H9 (cell line): ENCODE data around the gene SBNO1. TPM values are rescaled to one million over a fixed set of nuclear protein-coding genes. Genes with fewer than 3 reads are reported as not detected.
A peak's percentile ranks its signal among the peaks of the same experiment; 100 is the strongest.

Experiments
- DNase-seq: peaks from one replicate; pipeline ENCODE4 v3.0.0-alpha.2; 2017
- H2AFZ ChIP-seq: one replicate; pipeline ENCODE4 v1.6.1; 2013; ENCODE audit warnings: mild to moderate bottlenecking, low read length, control low read depth, moderate library complexity
- H2AK5ac ChIP-seq: 2 replicates; pipeline ENCODE4 v1.6.1; 2013; ENCODE audit warnings: low read length, control low read depth, mixed read lengths; ENCODE audit not compliant: insufficient read length
- H2BK120ac ChIP-seq: one replicate; pipeline ENCODE4 v1.6.1; 2013; ENCODE audit warnings: low read depth, mild to moderate bottlenecking, low read length, control low read depth, inconsistent platforms; ENCODE audit not compliant: poor library complexity, severe bottlenecking
- H2BK12ac ChIP-seq: 2 replicates; pipeline ENCODE4 v1.6.1; 2013; ENCODE audit warnings: low read length, control low read depth, mixed read lengths, low read depth; ENCODE audit not compliant: insufficient read length
- H2BK15ac ChIP-seq: 2 replicates; pipeline ENCODE4 v1.6.1; 2013; ENCODE audit warnings: low read depth, low read length, control low read depth
- H2BK20ac ChIP-seq: one replicate; pipeline ENCODE4 v1.6.1; 2013; ENCODE audit warnings: low read depth, mild to moderate bottlenecking, low read length, control low read depth, inconsistent platforms; ENCODE audit not compliant: poor library complexity, severe bottlenecking
- H2BK5ac ChIP-seq: 2 replicates; pipeline ENCODE4 v1.6.1; 2013; ENCODE audit warnings: low read length, control low read depth, mixed read lengths; ENCODE audit not compliant: insufficient read length
- H3K14ac ChIP-seq: 2 replicates; pipeline ENCODE4 v1.6.1; 2013; ENCODE audit warnings: low read length, control low read depth; ENCODE audit not compliant: insufficient read depth
- H3K18ac ChIP-seq: 2 replicates; pipeline ENCODE4 v1.6.1; 2013; ENCODE audit warnings: low read depth, mild to moderate bottlenecking, mixed read lengths, low read length, control low read depth; ENCODE audit not compliant: insufficient read length
- H3K23ac ChIP-seq: 2 replicates; pipeline ENCODE4 v1.6.1; 2013; ENCODE audit warnings: low read length, control low read depth, mixed read lengths, low read depth; ENCODE audit not compliant: insufficient read length
- H3K23me2 ChIP-seq: 2 replicates; pipeline ENCODE4 v1.6.1; 2013; ENCODE audit warnings: low read depth, mild to moderate bottlenecking, mixed read lengths, low read length, control low read depth; ENCODE audit not compliant: insufficient read length, poor library complexity, severe bottlenecking
- H3K27ac ChIP-seq: 2 replicates; pipeline ENCODE4 v1.5.1; 2013; ENCODE audit warnings: low read length, control low read depth, mixed read lengths, low read depth; ENCODE audit not compliant: insufficient read length
- H3K27me3 ChIP-seq: 2 replicates; pipeline ENCODE4 v1.6.1; 2013; ENCODE audit warnings: low read length, control low read depth, inconsistent platforms; ENCODE audit not compliant: insufficient read depth
- H3K4ac ChIP-seq: 2 replicates; pipeline ENCODE4 v1.6.1; 2013; ENCODE audit warnings: low read depth, mild to moderate bottlenecking, control low read depth, inconsistent platforms, low read length, moderate library complexity
- H3K4me1 ChIP-seq: 2 replicates; pipeline ENCODE4 v1.6.1; 2013; ENCODE audit warnings: low read length, control low read depth, inconsistent platforms; ENCODE audit not compliant: insufficient read depth
- H3K4me2 ChIP-seq: 2 replicates; pipeline ENCODE4 v1.6.1; 2013; ENCODE audit warnings: low read length, control low read depth, mixed read lengths; ENCODE audit not compliant: insufficient read length, insufficient read depth
- H3K56ac ChIP-seq: 2 replicates; pipeline ENCODE4 v1.6.1; 2013; ENCODE audit warnings: low read depth, mild to moderate bottlenecking, mixed read lengths, low read length, control low read depth; ENCODE audit not compliant: insufficient read length
- H3K79me1 ChIP-seq: 2 replicates; pipeline ENCODE4 v1.6.1; 2013; ENCODE audit warnings: low read depth, mild to moderate bottlenecking, moderate library complexity, low read length, control low read depth, inconsistent platforms; ENCODE audit not compliant: insufficient read depth, poor library complexity, severe bottlenecking
- H3K79me2 ChIP-seq: 2 replicates; pipeline ENCODE4 v1.6.1; 2013; ENCODE audit warnings: low read length, control low read depth, inconsistent platforms; ENCODE audit not compliant: insufficient read depth
- H3K9ac ChIP-seq: 2 replicates; pipeline ENCODE4 v1.6.1; 2013; ENCODE audit warnings: low read length, control low read depth, mixed read lengths; ENCODE audit not compliant: insufficient read length; ENCODE audit errors: extremely low read depth
- H3K9me3 ChIP-seq: one replicate; pipeline ENCODE4 v1.6.1; 2013; ENCODE audit warnings: low read depth, low read length, inconsistent platforms; ENCODE audit not compliant: control insufficient read depth
- H3T11ph ChIP-seq: one replicate; pipeline ENCODE4 v1.6.1; 2013; ENCODE audit warnings: mild to moderate bottlenecking, low read length, control low read depth, inconsistent platforms
- H4K20me1 ChIP-seq: one replicate; pipeline ENCODE4 v1.6.1; 2013; ENCODE audit not compliant: control insufficient read depth, insufficient read length, insufficient read depth
- H4K5ac ChIP-seq: 2 replicates; pipeline ENCODE4 v1.6.1; 2013; ENCODE audit warnings: low read depth, mild to moderate bottlenecking, mixed read lengths, low read length, control low read depth; ENCODE audit not compliant: insufficient read length
- H4K8ac ChIP-seq: replicated peaks from 2 replicates; pipeline ENCODE4 v1.6.1; 2013; ENCODE audit warnings: low read length, control low read depth, mixed read lengths, low read depth; ENCODE audit not compliant: insufficient read length
- H4K91ac ChIP-seq: 2 replicates; pipeline ENCODE4 v1.6.1; 2013; ENCODE audit warnings: low read depth, mild to moderate bottlenecking, moderate library complexity, mixed read lengths, low read length, control low read depth; ENCODE audit not compliant: insufficient read length
- H3K27ac Mint-ChIP-seq, 3 experiments: 2 replicates in 2 of 3; 3 replicates in 1 of 3; pipeline ENCODE4 v1.8.0; 2020 to 2021; ENCODE audit warnings: mixed read lengths in 3 of 3, mild to moderate bottlenecking in 1 of 3, moderate library complexity in 1 of 3
- H3K27me3 Mint-ChIP-seq: 2 replicates; pipeline ENCODE4 v1.8.0; 2021; ENCODE audit warnings: low read depth, mild to moderate bottlenecking, moderate library complexity, mixed read lengths
- H3K36me3 Mint-ChIP-seq, 3 experiments: 2 replicates in 2 of 3; 3 replicates in 1 of 3; pipeline ENCODE4 v1.8.0; 2020 to 2021; ENCODE audit warnings: low read depth in 3 of 3, mixed read lengths in 3 of 3; ENCODE audit not compliant: insufficient read depth in 1 of 3
- H3K4me1 Mint-ChIP-seq, 2 experiments: 2 replicates each; pipeline ENCODE4 v1.8.0; 2020; ENCODE audit warnings: mixed read lengths in 2 of 2
- H3K4me3 Mint-ChIP-seq, 2 experiments: 2 replicates in 1 of 2; 3 replicates in 1 of 2; pipeline ENCODE4 v1.8.0; 2020 to 2021; ENCODE audit warnings: mild to moderate bottlenecking in 2 of 2, mixed read lengths in 2 of 2, moderate library complexity in 1 of 2
- H3K9me3 Mint-ChIP-seq, 2 experiments: 2 replicates in 1 of 2; 3 replicates in 1 of 2; pipeline ENCODE4 v1.8.0; 2020; ENCODE audit warnings: mild to moderate bottlenecking in 2 of 2, mixed read lengths in 2 of 2, moderate library complexity in 1 of 2
- WGBS: extraction: QIAGEN DNeasy Blood & Tissue Kit; methylation state at CpG from one replicate; pipeline ENCODE4 v1.1.7; 2013; ENCODE audit warnings: missing lambda C conversion rate, low lambda C conversion rate, mixed read lengths; ENCODE audit not compliant: insufficient read length; ENCODE audit errors: extremely low coverage; 5-methylcytosine and 5-hydroxymethylcytosine counted together
- total RNA-seq: library from RNA; stranded (reverse); gene quantifications from 2 replicates; pipeline ENCODE4 v1.2.1, GENCODE V29; 2021
- TF ChIP-seq, protein P1 (sequence below): fragments of 200-600 bp; sonication (generic); conservative IDR thresholded peaks from 3 replicates; pipeline ENCODE4 v1.8.0; 2021; ENCODE audit warnings: antibody characterized with exemption, mild to moderate bottlenecking

Gene SBNO1
- total RNA-seq, 1 experiment from 2014 or later, result 47.5 TPM

DNA sequence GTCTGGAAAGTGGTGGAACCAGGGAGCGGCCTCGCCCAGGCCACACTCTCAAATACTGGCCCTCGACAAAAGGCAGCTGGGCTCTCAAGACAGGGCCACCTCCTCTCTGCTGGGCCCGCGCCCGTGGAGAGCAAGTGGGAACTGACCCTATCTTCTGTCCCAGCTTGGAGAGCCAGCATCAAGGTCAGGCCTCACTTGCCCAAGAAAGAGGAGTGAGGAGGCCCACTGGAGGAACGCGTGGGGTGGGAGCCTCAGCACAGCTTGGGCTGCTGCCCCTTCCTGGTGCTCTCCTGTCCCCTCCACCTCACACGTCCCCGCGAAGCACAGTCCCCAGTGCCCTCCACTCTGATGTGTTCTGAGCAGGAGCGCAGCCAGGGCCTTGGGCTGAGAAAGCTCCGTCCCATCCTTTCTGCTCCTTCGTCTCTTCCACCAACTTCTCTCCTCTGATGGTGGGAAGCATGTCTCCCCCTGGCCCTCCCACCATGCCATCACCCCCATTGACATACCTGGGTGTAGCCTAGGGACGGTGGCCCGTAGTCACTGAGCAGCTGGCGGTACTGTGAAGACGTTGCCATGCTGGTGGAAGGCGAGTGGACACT lies 97.9 kb downstream of the SBNO1 start:
- WGBS, result no CpG with 5 or more reads among the region's 19 CpGs
- H3K56ac ChIP-seq, result no peak overlapping the region
- H4K20me1 ChIP-seq, result no peaks in the 10 kb centered on the region
- H3K4ac ChIP-seq, result no peak overlapping the region
- no peak overlapping the region for H2BK20ac ChIP-seq
- peaks cover 9% of the 10 kb centered on the region for H3K23me2 ChIP-seq
- Mint-ChIP-seq H3K4me1 (peaks cover 46 to 48% of the 10 kb centered on the region in 2 experiments), H3K27me3 (no peaks in the 10 kb centered on the region), H3K36me3 (peaks cover 26 to 69% (median 61%) of the 10 kb centered on the region in 3 experiments), H3K9me3 (peaks cover 0 to 3% of the 10 kb centered on the region in 2 experiments; a peak in 1 of 5 replicates), H3K4me3 (peak overlapping the region in 1 of 2 experiments; percentile 46; a peak in 1 of 5 replicates), H3K27ac (peak overlapping the region in 2 of 3 experiments; percentile 56 to 90; a peak in 4 of 7 replicates)
- H2AK5ac ChIP-seq, result no peak overlapping the region
- TF ChIP-seq, protein P1, sequence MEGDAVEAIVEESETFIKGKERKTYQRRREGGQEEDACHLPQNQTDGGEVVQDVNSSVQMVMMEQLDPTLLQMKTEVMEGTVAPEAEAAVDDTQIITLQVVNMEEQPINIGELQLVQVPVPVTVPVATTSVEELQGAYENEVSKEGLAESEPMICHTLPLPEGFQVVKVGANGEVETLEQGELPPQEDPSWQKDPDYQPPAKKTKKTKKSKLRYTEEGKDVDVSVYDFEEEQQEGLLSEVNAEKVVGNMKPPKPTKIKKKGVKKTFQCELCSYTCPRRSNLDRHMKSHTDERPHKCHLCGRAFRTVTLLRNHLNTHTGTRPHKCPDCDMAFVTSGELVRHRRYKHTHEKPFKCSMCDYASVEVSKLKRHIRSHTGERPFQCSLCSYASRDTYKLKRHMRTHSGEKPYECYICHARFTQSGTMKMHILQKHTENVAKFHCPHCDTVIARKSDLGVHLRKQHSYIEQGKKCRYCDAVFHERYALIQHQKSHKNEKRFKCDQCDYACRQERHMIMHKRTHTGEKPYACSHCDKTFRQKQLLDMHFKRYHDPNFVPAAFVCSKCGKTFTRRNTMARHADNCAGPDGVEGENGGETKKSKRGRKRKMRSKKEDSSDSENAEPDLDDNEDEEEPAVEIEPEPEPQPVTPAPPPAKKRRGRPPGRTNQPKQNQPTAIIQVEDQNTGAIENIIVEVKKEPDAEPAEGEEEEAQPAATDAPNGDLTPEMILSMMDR, result no peak
- no peaks in the 10 kb centered on the region; the same call in 1 of the 2 replicates for H3K4me1 ChIP-seq
- H3K27me3 ChIP-seq, result no peaks in the 10 kb centered on the region
- no peak overlapping the region for H3K9ac ChIP-seq
- H2BK12ac ChIP-seq, result no peak overlapping the region
- H4K8ac ChIP-seq, result no peak overlapping the region
- H2BK120ac ChIP-seq, result no peak overlapping the region
- H3K4me2 ChIP-seq, result no peak overlapping the region
- no peak overlapping the region for H3K27ac ChIP-seq
- DNase-seq, result no peak
- no peak overlapping the region for H3K18ac ChIP-seq
- no peak overlapping the region for H2AFZ ChIP-seq
- no peak overlapping the region for H2BK15ac ChIP-seq
- no peaks in the 10 kb centered on the region for H3K9me3 ChIP-seq
- H3K79me2 ChIP-seq, result peaks cover 24% of the 10 kb centered on the region; the same call in 1 of the 2 replicates
- H3K79me1 ChIP-seq, result peaks cover 2% of the 10 kb centered on the region
- H3K23ac ChIP-seq, result no peak overlapping the region
- H3K14ac ChIP-seq, result no peak overlapping the region
- H3T11ph ChIP-seq, result no peak overlapping the region
- no peak overlapping the region for H2BK5ac ChIP-seq
- H4K91ac ChIP-seq, result no peak overlapping the region
- H4K5ac ChIP-seq, result no peak overlapping the region
